Stimulated activated CD4-positive, alpha-beta T cell treated with anti-CD3 and anti-CD28 coated beads, TNF-alpha, amount 100 ng/mL, for 48 hours (primary cell): Measurements from ENCODE around the gene SERINC3.

ENCODE experiments used
- DNase-seq, 3 donors: peaks; one replicate each; pipeline ENCODE4 v3.0.0-alpha.2; 2020; ENCODE audit warnings: low read depth in 3 of 3

SERINC3 gene

GRCh38 chr20:44532981-44533331 lies 11.1 kb upstream of the SERINC3 start:
- no peak for DNase-seq

- DNase-seq, result no peak
Observed at GRCh38 chr20:44532259-44532980, 10.6 kb upstream of the SERINC3 start.

GRCh38 chr20:44528309-44528708 lies 6.4 kb upstream of the SERINC3 start:
- no peak for DNase-seq

- DNase-seq, result no peak
Observed at GRCh38 chr20:44527716-44528199, 5.9 kb upstream of the SERINC3 start.

- no peak for DNase-seq
Observed at GRCh38 chr20:44526129-44526528, 4.3 kb upstream of the SERINC3 start.

GRCh38 chr20:44523746-44524145 lies 1.9 kb upstream of the SERINC3 start:
- no peak for DNase-seq

GRCh38 chr20:44522841-44523240 lies 971 bp upstream of the SERINC3 start:
- DNase-seq, result no peak

GRCh38 chr20:44520881-44521280 lies 989 bp downstream of the SERINC3 start:
- DNase-seq, result no peak

GRCh38 chr20:44518248-44518647 lies 3.6 kb downstream of the SERINC3 start:
- DNase-seq, result no peak

- no peak for DNase-seq
Observed at GRCh38 chr20:44517454-44517853, 4.4 kb downstream of the SERINC3 start.

GRCh38 chr20:44516491-44516890 lies 5.4 kb downstream of the SERINC3 start:
- DNase-seq, result no peak

GRCh38 chr20:44513871-44514270 lies 8.0 kb downstream of the SERINC3 start:
- DNase-seq, result no peak

GRCh38 chr20:44509762-44510161 lies 12.1 kb downstream of the SERINC3 start:
- no peak for DNase-seq

- no peak for DNase-seq
Observed at GRCh38 chr20:44504402-44505307, 17.2 kb downstream of the SERINC3 start.

GRCh38 chr20:44502968-44503367 lies 18.9 kb downstream of the SERINC3 start:
- DNase-seq, result no peak

GRCh38 chr20:44501448-44501847 lies 20.4 kb downstream of the SERINC3 start:
- DNase-seq, result no peak

- no peak for DNase-seq
Observed at GRCh38 chr20:44500221-44500620, 21.6 kb downstream of the SERINC3 start.

- no peak for DNase-seq
Observed at GRCh38 chr20:44497761-44498160, 24.1 kb downstream of the SERINC3 start.

GRCh38 chr20:44496976-44497375 lies 24.9 kb downstream of the SERINC3 start:
- DNase-seq, result peak; percentile 21 to 30 (median 30)

GRCh38 chr20:44495802-44496481 lies 25.9 kb downstream of the SERINC3 start:
- no peak for DNase-seq

- no peak for DNase-seq
Observed at GRCh38 chr20:44495257-44495656, 26.6 kb downstream of the SERINC3 start.

GRCh38 chr20:44494681-44495080 lies 27.2 kb downstream of the SERINC3 start:
- no peak for DNase-seq
